Heart right ventricle (tissue), 16 donors: ENCODE measurements around the gene PGAP6. TPM values are rescaled to one million over a fixed set of nuclear protein-coding genes. Genes with fewer than 3 reads are reported as not detected.

Experiments used
- ATAC-seq, 8 donors: fragments of 200-7000 bp; cut with Tn5 transposase; one replicate each; pipeline ENCODE4 v1.9.1; 2020; ENCODE audit warnings: mild to moderate bottlenecking in 8 of 8, moderate library complexity in 8 of 8, moderate number of reproducible peaks in 1 of 8
- DNase-seq, 2 donors: peaks; one replicate each; pipeline ENCODE4 v3.0.0-alpha.2; 2020
- H3K27ac ChIP-seq, 10 donors: fragments of 200-600 bp; sonication (generic) in 2 of 10; one replicate each; pipeline versions ENCODE4 v1.5.0 to v1.8.0; 2020 to 2022; ENCODE audit warnings: mild to moderate bottlenecking in 3 of 10
- H3K27me3 ChIP-seq, 7 donors: fragments of 200-600 bp; one replicate each; pipeline ENCODE4 v1.8.0; 2021 to 2022; ENCODE audit warnings: mild to moderate bottlenecking in 2 of 7
- H3K36me3 ChIP-seq, 9 donors: fragments of 200-600 bp; sonication (generic) in 1 of 9; one replicate each; pipeline versions ENCODE4 v1.5.0 to v1.8.0; 2020 to 2022; ENCODE audit warnings: mild to moderate bottlenecking in 2 of 9
- H3K4me1 ChIP-seq, 9 donors: fragments of 200-600 bp; sonication (generic) in 1 of 9; one replicate each; pipeline versions ENCODE4 v1.5.0 to v1.8.0; 2020 to 2022; ENCODE audit warnings: mild to moderate bottlenecking in 4 of 9
- H3K4me3 ChIP-seq, 10 donors: fragments of 200-600 bp; sonication (generic) in 2 of 10; one replicate each; pipeline versions ENCODE4 v1.5.0 to v1.8.0; 2020 to 2022; ENCODE audit warnings: mild to moderate bottlenecking in 7 of 10, moderate library complexity in 2 of 10
- H3K9me3 ChIP-seq, 11 donors: fragments of 200-600 bp in 10 of 11; sonication (generic) in 2 of 11; one replicate each; pipeline versions ENCODE4 v1.5.0 to v1.8.0; 2013 to 2022; ENCODE audit warnings: mild to moderate bottlenecking in 2 of 11, control low read depth in 1 of 11, moderate library complexity in 1 of 11
- CTCF ChIP-seq, 9 donors: fragments of 200-600 bp; sonication (generic) in 2 of 9; IDR thresholded peaks; one replicate each; pipeline versions ENCODE4 v1.5.0 to v1.8.0; 2021 to 2022; ENCODE audit warnings: antibody characterized with exemption in 9 of 9, mild to moderate bottlenecking in 5 of 9, moderate library complexity in 1 of 9
- WGBS, 2 donors: extraction: QIAGEN DNeasy Blood & Tissue Kit; methylation state at CpG; one replicate each; pipeline ENCODE4 v1.1.7; 2013; ENCODE audit warnings: inconsistent platforms in 1 of 2; 5-methylcytosine and 5-hydroxymethylcytosine counted together
- intact Hi-C, 10 donors: fragments of 100-400 bp; cut with DNase I; formaldehyde crosslinking; loops; one replicate each; pipeline versions ENCODE4 v1.11.1 to v1.14.2; 2022
- polyA plus RNA-seq, 2 donors: library from polyadenylated mRNA; stranded (reverse); fragments of 200-250 nt; gene quantifications; one replicate each; pipeline ENCODE4 v1.2.3, GENCODE V29; 2013
- total RNA-seq, 10 donors: library from RNA; stranded (reverse); fragmentation: NEBNext Ultra II Directional in 3 of 10; extraction: Animal tissue kit (Norgen Biotek cat#: 25700) in 3 of 10; gene quantifications; one replicate each; pipeline versions ENCODE4 v1.2.1 to v1.2.4, GENCODE V29; 2021 to 2023
- donor health status: Arrhythmogenic right ventricular cardiomyopathy.
- donor health status: ischemic (EF 13 %, LVEDD 7.1; RV severe dilation, severe dysfunction).
- donor health status: healthy with polysubstance abuse.
- donor health status: DM: no; HTN: yes; CAD: no.
- donor health status: DM: no; HTN: no; CAD: no.
- donor health status: ischemic (EF 25% LVEDD 6.9; RV normal size, moderate dysfunction).
- donor health status: ischemic (EF 25% LVEDD 5.7; RV mildly dilated, moderate dysfunction).
- donor health status: healthy.
- donor health status: DM: yes; HTN: yes; CAD: no.
- donor health status: Ischemic cardiomyopathy.
- donor health status: ischemic (EF 35%, LVEDD 5.7; RV mildly dilated, moderate dysfunction).
- donor health status: nonischemic (EF 11% LVEDD 7.7; RV severe dilation, severe dysfunction).
- donor health status: DM: yes; HTN: yes; CAD: no.
- donor health status: PGD.
- donor health status: ischemic (EF 29% LVEDD 5.4; RV normal size, mild dysfunction).
- donor health status: nonischemic (EF 23%, LVEDD 6.1; RV moderate dilation, normal function).

PGAP6 gene
- total and polyA plus RNA-seq, 12 donors: 27.1 to 57.3 (median 33.1) TPM

GRCh38 chr16:324451-325334 lies 57.1 kb downstream of the PGAP6 start:
- TF ChIP-seq CTCF (IDR thresholded peaks at IDR 0.05): no peak
- intact Hi-C loops: no loop called here
- Histone ChIP-seq H3K4me1 (peaks cover 3 to 54% (median 38%) of the 10 kb centered on the region in 9 donors), H3K27me3 (no peaks in the 10 kb centered on the region), H3K27ac (peak overlapping the region in 7 of 10 donors; percentile 5 to 74 (median 40)), H3K9me3 (no peaks in the 10 kb centered on the region), H3K36me3 (peaks cover 0 to under 1% (median 0%) of the 10 kb centered on the region in 9 donors), H3K4me3 (peak overlapping the region in 7 of 10 donors; percentile 24 to 40 (median 27))
- ATAC-seq: peak in 7 of 8 donors; percentile 15 to 54 (median 42)
- DNase-seq: no peak
- 61 to 66% methylated on average over 55 of the region's 55 CpGs for WGBS, 2 donors

GRCh38 chr16:324201-324450 lies 57.7 kb downstream of the PGAP6 start:
- no peak for DNase-seq
- no peak for TF ChIP-seq CTCF (IDR thresholded peaks at IDR 0.05)
- peaks cover 0 to 6% (median 0%) of the 10 kb centered on the region in 9 donors for H3K36me3 ChIP-seq
- H3K27ac ChIP-seq: no peak overlapping the region
- WGBS, 2 donors: 89 to 90% methylated on average over 17 of the region's 17 CpGs
- H3K27me3 ChIP-seq: no peaks in the 10 kb centered on the region
- no peaks in the 10 kb centered on the region for H3K9me3 ChIP-seq
- intact Hi-C loops: no loop called here
- no peak for ATAC-seq
- peaks cover 3 to 53% (median 38%) of the 10 kb centered on the region in 9 donors for H3K4me1 ChIP-seq
- H3K4me3 ChIP-seq: peak overlapping the region in 2 of 10 donors; percentile 24 to 27

- TF ChIP-seq CTCF (IDR thresholded peaks at IDR 0.05): no peak
- H3K4me1 ChIP-seq: peaks cover 1 to 38% (median 31%) of the 10 kb centered on the region in 9 donors
- ATAC-seq (no peak), DNase-seq (no peak)
- no peak overlapping the region for H3K4me3 ChIP-seq
- H3K27ac ChIP-seq: no peak overlapping the region
- intact Hi-C loops: no loop called here
- whole genome bisulfite sequencing, 2 donors: 91 to 92% methylated on average over 13 of the region's 13 CpGs
- H3K27me3 ChIP-seq: no peaks in the 10 kb centered on the region
- H3K36me3 ChIP-seq: peaks cover 0 to 21% (median 0%) of the 10 kb centered on the region in 9 donors
- no peaks in the 10 kb centered on the region for H3K9me3 ChIP-seq
Measured at GRCh38 chr16:322476-323143, 59.2 kb downstream of the PGAP6 start.

GRCh38 chr16:321532-321931 lies 60.2 kb downstream of the PGAP6 start:
- DNase-seq (no peak), ATAC-seq (no peak)
- H3K27ac ChIP-seq: no peak overlapping the region
- peaks cover 0 to 21% (median 0%) of the 10 kb centered on the region in 9 donors for H3K36me3 ChIP-seq
- no peak for TF ChIP-seq CTCF (IDR thresholded peaks at IDR 0.05)
- no peaks in the 10 kb centered on the region for H3K9me3 ChIP-seq
- peaks cover 0 to 27% (median 20%) of the 10 kb centered on the region in 9 donors for H3K4me1 ChIP-seq
- intact Hi-C loops: no loop called here
- 75 to 78% methylated on average over 9 of the region's 9 CpGs for WGBS, 2 donors
- H3K4me3 ChIP-seq: no peak overlapping the region
- no peaks in the 10 kb centered on the region for H3K27me3 ChIP-seq

Other genes starting within 250 kb of the PGAP6 start
- 10 to 100 TPM; 19.0 to 28.8 (median 22.3) TPM for gene NPRL3, start 243.3 kb downstream of the PGAP6 start, total RNA-seq
- 10 to 100 TPM; 16.2 to 19.6 TPM for gene NPRL3, start 243.3 kb downstream of the PGAP6 start, polyA plus RNA-seq
- not detected for gene HBZ, start 229.3 kb downstream of the PGAP6 start, total RNA-seq
- gene HBZ, start 229.3 kb downstream of the PGAP6 start, polyA plus RNA-seq: under 1 TPM in 1 of 2 donors, not detected in 1; 0.14 TPM
- gene HBM, start 216.0 kb downstream of the PGAP6 start, total RNA-seq: under 1 TPM in 2 of 10 donors, not detected in 8; 0.56 to 0.61 TPM
- gene HBM, start 216.0 kb downstream of the PGAP6 start, polyA plus RNA-seq: not detected
- gene HBA2, start 209.1 kb downstream of the PGAP6 start, total RNA-seq: 1,000 to 10,000 TPM in 1 of 10 donors, 100 to 1,000 TPM in 5, 10 to 100 TPM in 4; 78.7 to 1,146 (median 107) TPM
- 10 to 100 TPM in 1 of 2 donors, 1 to 10 TPM in 1; 2.9 to 84.6 TPM for gene HBA2, start 209.1 kb downstream of the PGAP6 start, polyA plus RNA-seq
- gene HBA1, start 205.3 kb downstream of the PGAP6 start, total RNA-seq: 1,000 to 10,000 TPM in 1 of 10 donors, 100 to 1,000 TPM in 9; 114 to 1,150 (median 192) TPM
- gene HBA1, start 205.3 kb downstream of the PGAP6 start, polyA plus RNA-seq: 10 to 100 TPM in 1 of 2 donors, 1 to 10 TPM in 1; 2.1 to 27.1 TPM
- not detected for gene HBQ1, start 201.5 kb downstream of the PGAP6 start, total RNA-seq
- under 1 TPM in 1 of 2 donors, not detected in 1; 0.09 TPM for gene HBQ1, start 201.5 kb downstream of the PGAP6 start, polyA plus RNA-seq
- gene LUC7L, start 152.5 kb downstream of the PGAP6 start, total RNA-seq: 10 to 100 TPM; 14.4 to 29.7 (median 20.4) TPM
- 100 to 1,000 TPM in 1 of 2 donors, 10 to 100 TPM in 1; 21.3 to 139 TPM for gene LUC7L, start 152.5 kb downstream of the PGAP6 start, polyA plus RNA-seq
- 100 to 1,000 TPM; 114 to 200 (median 161) TPM for gene FAM234A, start 147.2 kb downstream of the PGAP6 start, total RNA-seq
- gene FAM234A, start 147.2 kb downstream of the PGAP6 start, polyA plus RNA-seq: 10 to 100 TPM; 70.5 to 97.9 TPM
- gene RGS11, start 106.0 kb downstream of the PGAP6 start, total RNA-seq: 10 to 100 TPM in 6 of 10 donors, 1 to 10 TPM in 4; 7.5 to 18.2 (median 12.5) TPM
- 10 to 100 TPM in 1 of 2 donors, 1 to 10 TPM in 1; 1.9 to 36.4 TPM for gene RGS11, start 106.0 kb downstream of the PGAP6 start, polyA plus RNA-seq
- 10 to 100 TPM in 4 of 10 donors, 1 to 10 TPM in 6; 4.8 to 16.9 (median 9.1) TPM for gene ARHGDIG, start 101.4 kb downstream of the PGAP6 start, total RNA-seq
- gene ARHGDIG, start 101.4 kb downstream of the PGAP6 start, polyA plus RNA-seq: 10 to 100 TPM in 1 of 2 donors, under 1 TPM in 1; 0.17 to 10.7 TPM
- gene PDIA2, start 98.8 kb downstream of the PGAP6 start, total RNA-seq: 10 to 100 TPM in 1 of 10 donors, 1 to 10 TPM in 8, under 1 TPM in 1; 0.55 to 14.0 (median 3.2) TPM
- gene PDIA2, start 98.8 kb downstream of the PGAP6 start, polyA plus RNA-seq: 1 to 10 TPM in 1 of 2 donors, under 1 TPM in 1; 0.32 to 2.6 TPM
- 10 to 100 TPM in 4 of 10 donors, 1 to 10 TPM in 6; 7.7 to 16.1 (median 9.2) TPM for gene AXIN1, start 29.3 kb downstream of the PGAP6 start, total RNA-seq
- gene AXIN1, start 29.3 kb downstream of the PGAP6 start, polyA plus RNA-seq: 10 to 100 TPM in 1 of 2 donors, 1 to 10 TPM in 1; 9.4 to 14.9 TPM
- 10 to 100 TPM; 64.9 to 78.6 (median 74.6) TPM for gene MRPL28, start 11.4 kb downstream of the PGAP6 start, total RNA-seq
- gene MRPL28, start 11.4 kb downstream of the PGAP6 start, polyA plus RNA-seq: 100 to 1,000 TPM; 134 to 169 TPM
- gene NME4, start 15.2 kb upstream of the PGAP6 start, total RNA-seq: 10 to 100 TPM; 57.8 to 97.0 (median 75.4) TPM
- gene NME4, start 15.2 kb upstream of the PGAP6 start, polyA plus RNA-seq: 10 to 100 TPM; 48.1 to 97.2 TPM
- 10 to 100 TPM in 7 of 10 donors, 1 to 10 TPM in 3; 7.0 to 17.4 (median 11.6) TPM for gene DECR2, start 19.9 kb upstream of the PGAP6 start, total RNA-seq
- gene DECR2, start 19.9 kb upstream of the PGAP6 start, polyA plus RNA-seq: 10 to 100 TPM in 1 of 2 donors, 1 to 10 TPM in 1; 9.3 to 26.0 TPM
- 10 to 100 TPM; 16.6 to 40.3 (median 30.4) TPM for gene RAB11FIP3, start 43.7 kb upstream of the PGAP6 start, total RNA-seq
- 10 to 100 TPM; 22.7 to 28.5 TPM for gene RAB11FIP3, start 43.7 kb upstream of the PGAP6 start, polyA plus RNA-seq
- gene CAPN15, start 145.7 kb upstream of the PGAP6 start, total RNA-seq: 10 to 100 TPM; 11.1 to 23.4 (median 15.3) TPM
- gene CAPN15, start 145.7 kb upstream of the PGAP6 start, polyA plus RNA-seq: 10 to 100 TPM; 19.2 to 39.5 TPM
- gene PRR35, start 178.4 kb upstream of the PGAP6 start, total RNA-seq: not detected
- not detected for gene PRR35, start 178.4 kb upstream of the PGAP6 start, polyA plus RNA-seq
- gene NHLRC4, start 185.0 kb upstream of the PGAP6 start, total RNA-seq: under 1 TPM in 8 of 10 donors, not detected in 2; 0.12 to 0.75 (median 0.47) TPM
- under 1 TPM; 0.51 to 0.59 TPM for gene NHLRC4, start 185.0 kb upstream of the PGAP6 start, polyA plus RNA-seq
- gene PIGQ, start 188.0 kb upstream of the PGAP6 start, total RNA-seq: 10 to 100 TPM; 13.7 to 26.8 (median 19.2) TPM
- 10 to 100 TPM; 35.3 to 43.7 TPM for gene PIGQ, start 188.0 kb upstream of the PGAP6 start, polyA plus RNA-seq
- 10 to 100 TPM in 9 of 10 donors, 1 to 10 TPM in 1; 9.1 to 16.1 (median 12.1) TPM for gene RAB40C, start 208.1 kb upstream of the PGAP6 start, total RNA-seq
- gene RAB40C, start 208.1 kb upstream of the PGAP6 start, polyA plus RNA-seq: 10 to 100 TPM; 19.4 to 32.0 TPM
- under 1 TPM; 0.11 to 0.80 (median 0.27) TPM for gene WFIKKN1, start 249.0 kb upstream of the PGAP6 start, total RNA-seq
- gene WFIKKN1, start 249.0 kb upstream of the PGAP6 start, polyA plus RNA-seq: under 1 TPM; 0.61 to 0.95 TPM